ENCODE measurements around the gene NUP62. TPM values are rescaled to one million over a fixed set of nuclear protein-coding genes. Genes with fewer than 3 reads are reported as not detected.
A peak's percentile ranks its signal among the peaks of the same experiment; 100 is the strongest.
"Not testable (repeated sequence)": the region's sequence is repeated elsewhere in the genome, so short reads cannot be mapped to it uniquely, and the experiment has no call there.

The NUP62 gene
- 100 to 1,000 TPM; 128 to 192 TPM for total RNA-seq

- Mint-ChIP-seq H3K27me3 (no peaks in the 10 kb centered on the region), H3K27ac (peak within 1 kb of the TSS; percentile 93), H3K4me3 (peak within 1 kb of the TSS; percentile 98), H3K36me3 (peaks cover 40% of the 10 kb centered on the region), H3K9me3 (ENCODE audit: low read depth) (no peaks in the 10 kb centered on the region), H3K4me1 (peaks cover 64% of the 10 kb centered on the region)
- peak; percentile 61 for ATAC-seq
- DNase-seq = peak; percentile 93
- CTCF ChIA-PET = interaction anchor here (1.0 to 2.5 kb wide), 5 partner anchors 9 to 253 kb away, joined by 4 to 9 read pairs (median 5); no protein-coding TSS in a partner anchor
Observed at GRCh38 chr19:49929121-49929610, at the start of gene NUP62, which contains the start of gene ATF5. TSS of gene NUP62 (minus strand) at chr19:49929504. CDS start at chr19:49909807, 19,697 bp downstream. TSS of gene ATF5 (plus strand) at chr19:49929205. CDS start at chr19:49930851, 1,646 bp downstream.

- Mint-ChIP-seq H3K4me3 (no peak overlapping the region), H3K27me3 (no peaks in the 10 kb centered on the region), H3K4me1 (no peaks in the 10 kb centered on the region), H3K27ac (no peak overlapping the region), H3K36me3 (peaks cover 2% of the 10 kb centered on the region), H3K9me3 (ENCODE audit: low read depth) (no peaks in the 10 kb centered on the region)
- no peak for DNase-seq
- CTCF ChIA-PET = interaction anchor here (1.4 to 2.7 kb wide), 2 partner anchors 14 to 41 kb away, joined by 3 to 11 read pairs; no protein-coding TSS in a partner anchor
- no peak for ATAC-seq
Observed at GRCh38 chr19:49978324-49978723, 49.0 kb upstream of the NUP62 start.

DNA sequence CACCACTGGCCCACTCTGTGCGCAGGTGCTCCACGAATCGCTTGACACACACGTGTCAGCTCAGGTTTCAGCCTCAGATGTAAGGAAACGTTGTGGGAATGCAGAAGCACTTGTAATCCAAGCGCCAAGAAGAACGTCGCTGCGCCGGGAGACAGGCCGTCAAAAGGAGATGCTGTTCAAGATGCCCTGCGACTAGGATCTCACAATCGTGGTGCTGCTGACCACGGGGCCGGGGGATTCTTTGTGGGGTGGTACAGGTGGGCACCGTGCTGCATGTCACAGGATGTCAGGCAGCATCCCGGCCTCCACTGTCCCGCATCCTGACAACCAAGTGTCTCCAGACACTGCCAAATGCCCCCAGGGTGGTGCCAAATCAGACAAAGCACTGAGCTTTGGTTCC, 48.6 kb upstream of the NUP62 start:
- ATAC-seq (no peak), DNase-seq (no peak)
- CTCF ChIA-PET = interaction anchor here (1.4 to 2.7 kb wide), 2 partner anchors 15 to 40 kb away, joined by 3 to 11 read pairs; no protein-coding TSS in a partner anchor
- Mint-ChIP-seq H3K27me3 (no peaks in the 10 kb centered on the region), H3K4me3 (no peak overlapping the region), H3K9me3 (ENCODE audit: low read depth) (no peaks in the 10 kb centered on the region), H3K4me1 (no peaks in the 10 kb centered on the region), H3K27ac (no peak overlapping the region), H3K36me3 (peaks cover 2% of the 10 kb centered on the region)

DNA sequence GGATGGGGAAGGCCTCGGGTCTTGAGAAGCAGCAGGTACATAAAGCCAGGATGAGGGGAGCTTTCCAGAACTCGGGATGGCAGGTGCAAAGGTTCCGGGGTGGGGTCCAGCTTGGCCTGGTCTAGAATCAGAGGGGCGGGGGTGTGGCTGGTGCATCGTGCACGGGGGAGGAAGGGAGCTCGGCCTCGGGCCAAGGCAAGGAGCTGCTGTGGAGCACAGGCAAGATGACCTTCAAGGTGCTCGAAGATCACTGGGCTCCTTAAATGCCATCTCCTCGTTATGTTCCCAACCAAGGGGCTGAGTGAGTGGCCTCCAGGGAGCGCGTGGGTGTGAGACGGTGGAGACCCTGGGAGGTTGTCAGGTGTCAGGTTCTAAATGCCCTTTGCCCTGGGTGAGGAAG, 47.8 kb upstream of the NUP62 start:
- ATAC-seq (no peak), DNase-seq (no peak)
- no peaks in the 10 kb centered on the region for H3K27me3 Mint-ChIP-seq
- no peak overlapping the region for H3K4me3 Mint-ChIP-seq
- no peaks in the 10 kb centered on the region for H3K4me1 Mint-ChIP-seq
- peaks cover 2% of the 10 kb centered on the region for H3K36me3 Mint-ChIP-seq
- H3K27ac Mint-ChIP-seq = no peak overlapping the region
- H3K9me3 Mint-ChIP-seq (ENCODE audit: low read depth) = no peaks in the 10 kb centered on the region
- CTCF ChIA-PET = no interaction called here

DNA sequence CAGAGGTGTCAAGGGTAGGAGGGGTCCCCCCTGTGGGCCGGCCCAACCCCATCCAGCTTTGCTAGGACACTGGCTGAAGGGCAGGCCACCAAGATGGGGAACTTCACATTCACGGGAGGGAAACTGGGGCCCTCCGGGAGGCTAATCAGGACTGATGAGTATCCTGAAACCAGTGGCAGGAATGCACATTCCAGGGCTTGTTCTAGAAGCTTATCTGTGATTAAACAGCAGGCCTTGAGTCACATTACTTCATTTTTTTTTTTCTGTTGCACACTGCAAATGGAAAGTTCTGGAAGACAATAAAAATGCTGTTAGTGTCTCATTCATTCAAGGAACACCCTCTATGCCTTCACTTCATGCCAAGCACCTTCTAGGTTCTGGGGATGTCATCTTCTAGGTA, 47.2 kb upstream of the NUP62 start:
- DNase-seq (no peak), ATAC-seq (no peak)
- Mint-ChIP-seq H3K9me3 (ENCODE audit: low read depth) (no peaks in the 10 kb centered on the region), H3K4me1 (no peaks in the 10 kb centered on the region), H3K36me3 (peaks cover 2% of the 10 kb centered on the region), H3K4me3 (no peak overlapping the region), H3K27me3 (no peaks in the 10 kb centered on the region), H3K27ac (no peak overlapping the region)
- CTCF ChIA-PET = no interaction called here

DNA sequence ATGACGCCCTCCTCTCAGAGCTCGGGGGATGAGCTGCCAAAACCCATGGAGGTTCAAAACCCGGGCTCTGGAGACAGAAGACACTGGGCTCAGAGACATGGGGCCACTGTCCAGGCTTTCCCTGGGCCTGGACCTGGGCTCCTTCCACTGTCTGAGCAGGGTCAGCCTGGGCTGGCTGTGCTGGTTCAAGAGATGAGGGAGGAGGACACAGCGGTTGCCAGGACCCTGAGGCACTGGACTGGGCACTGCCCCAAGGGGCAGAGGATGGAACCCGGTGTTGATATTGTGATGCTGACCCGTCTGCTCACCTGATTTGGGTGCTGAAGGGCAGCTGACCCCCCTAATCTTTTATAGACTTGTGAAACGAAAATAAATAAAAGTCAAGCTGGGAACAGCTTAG, 45.7 kb upstream of the NUP62 start:
- no peak overlapping the region for H3K27ac Mint-ChIP-seq
- DNase-seq (no peak), ATAC-seq (no peak)
- H3K4me1 Mint-ChIP-seq = no peaks in the 10 kb centered on the region
- no peaks in the 10 kb centered on the region for H3K27me3 Mint-ChIP-seq
- H3K36me3 Mint-ChIP-seq = peaks cover 2% of the 10 kb centered on the region
- CTCF ChIA-PET = interaction anchor here (1.3 kb wide), 1 partner anchor 37 kb away, joined by 3 read pairs; no protein-coding TSS in a partner anchor
- H3K9me3 Mint-ChIP-seq (ENCODE audit: low read depth) = no peaks in the 10 kb centered on the region
- no peak overlapping the region for H3K4me3 Mint-ChIP-seq

GRCh38 chr19:49973987-49974386, 44.7 kb upstream of the NUP62 start:
- ATAC-seq (no peak), DNase-seq (no peak)
- H3K36me3 Mint-ChIP-seq = peaks cover 2% of the 10 kb centered on the region
- H3K4me3 Mint-ChIP-seq = no peak overlapping the region
- CTCF ChIA-PET = no interaction called here
- no peaks in the 10 kb centered on the region for H3K27me3 Mint-ChIP-seq
- H3K9me3 Mint-ChIP-seq (ENCODE audit: low read depth) = no peaks in the 10 kb centered on the region
- H3K4me1 Mint-ChIP-seq = no peaks in the 10 kb centered on the region
- no peak overlapping the region for H3K27ac Mint-ChIP-seq

- ATAC-seq (no peak), DNase-seq (no peak)
- Mint-ChIP-seq H3K27ac (no peak overlapping the region), H3K4me1 (no peaks in the 10 kb centered on the region), H3K27me3 (no peaks in the 10 kb centered on the region), H3K9me3 (ENCODE audit: low read depth) (no peaks in the 10 kb centered on the region), H3K36me3 (peaks cover 2% of the 10 kb centered on the region), H3K4me3 (no peak overlapping the region)
- CTCF ChIA-PET = no interaction called here
Observed at GRCh38 chr19:49972841-49973240, 43.5 kb upstream of the NUP62 start.

GRCh38 chr19:49971991-49972411, 42.7 kb upstream of the NUP62 start:
- Mint-ChIP-seq H3K9me3 (ENCODE audit: low read depth) (no peaks in the 10 kb centered on the region), H3K4me1 (no peaks in the 10 kb centered on the region), H3K4me3 (no peak overlapping the region), H3K27me3 (no peaks in the 10 kb centered on the region), H3K36me3 (peaks cover 2% of the 10 kb centered on the region), H3K27ac (no peak overlapping the region)
- ATAC-seq = no peak
- CTCF ChIA-PET = no interaction called here
- no peak for DNase-seq

- H3K36me3 Mint-ChIP-seq; H3K27ac Mint-ChIP-seq; ATAC-seq; H3K27me3 Mint-ChIP-seq; DNase-seq; CTCF ChIA-PET; H3K4me1 Mint-ChIP-seq; H3K9me3 Mint-ChIP-seq (ENCODE audit: low read depth); H3K4me3 Mint-ChIP-seq: not testable (repeated sequence)
Observed at GRCh38 chr19:49969355-49969754, 40.1 kb upstream of the NUP62 start.

DNA sequence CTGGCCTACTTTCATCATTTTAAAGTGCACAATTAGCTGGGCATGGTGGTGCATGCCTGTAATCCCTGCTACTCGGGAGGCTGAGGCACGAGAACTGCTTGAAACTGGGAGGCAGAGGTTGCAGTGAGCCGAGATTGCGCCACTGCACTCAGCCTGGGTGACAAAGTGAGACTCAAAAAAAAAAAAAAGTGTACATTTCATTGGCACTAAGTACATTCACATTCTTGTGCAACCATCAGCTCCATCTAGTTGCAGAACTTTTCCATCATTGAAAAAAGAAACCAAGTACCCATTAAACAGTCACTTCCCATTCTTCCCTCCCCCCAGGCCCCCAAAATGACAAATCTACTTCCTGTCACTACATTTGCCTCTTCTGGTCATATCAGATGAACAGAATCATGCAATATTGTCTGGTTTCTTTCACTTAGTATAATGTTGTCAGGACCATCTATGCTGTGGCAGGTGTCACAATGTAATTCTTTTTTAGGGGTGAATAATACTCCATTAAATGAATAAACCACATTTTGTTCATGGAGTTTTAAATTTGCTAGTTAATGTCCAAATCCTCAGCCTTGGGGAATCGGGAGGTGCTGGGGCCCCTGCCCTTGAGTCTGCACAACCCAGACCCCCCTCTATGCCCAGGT, 39.1 kb upstream of the NUP62 start:
- CTCF ChIA-PET = no interaction called here
- Mint-ChIP-seq H3K27me3 (no peaks in the 10 kb centered on the region), H3K4me3 (no peak overlapping the region), H3K36me3 (no peaks in the 10 kb centered on the region), H3K4me1 (peaks cover 4% of the 10 kb centered on the region), H3K9me3 (ENCODE audit: low read depth) (no peaks in the 10 kb centered on the region), H3K27ac (no peak overlapping the region)
- ATAC-seq = no peak
- no peak for DNase-seq

DNA sequence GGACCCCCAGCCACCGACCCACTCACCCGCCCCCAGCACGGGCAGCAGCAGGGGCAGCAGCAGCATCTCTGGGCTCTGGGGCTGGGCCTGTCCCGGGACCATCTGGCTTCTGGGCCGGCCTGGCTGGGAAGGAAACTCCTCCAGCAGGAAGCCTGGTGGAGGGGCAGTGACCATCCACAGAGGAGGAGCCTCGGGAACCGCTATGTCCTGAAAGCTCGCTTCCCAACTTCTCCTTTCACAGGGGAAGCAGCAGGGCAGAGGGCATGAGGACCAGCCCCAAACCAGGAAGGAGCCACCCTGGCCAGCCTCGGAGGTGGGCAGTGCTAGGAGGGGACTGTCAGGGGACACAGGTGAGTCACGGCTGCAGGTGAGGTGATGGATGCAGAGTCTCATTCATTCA, 31.7 kb upstream of the NUP62 start, which contains the start of gene SIGLEC11:
Gene SIGLEC11, minus strand, starts transcription at position 193 of the 400 bp plus-strand sequence. Its CDS starts 91 bp downstream, at position 102.
- H3K9me3 Mint-ChIP-seq (ENCODE audit: low read depth); H3K27me3 Mint-ChIP-seq; DNase-seq; H3K27ac Mint-ChIP-seq; H3K36me3 Mint-ChIP-seq; CTCF ChIA-PET; ATAC-seq; H3K4me1 Mint-ChIP-seq; H3K4me3 Mint-ChIP-seq: not testable (repeated sequence)

GRCh38 chr19:49959892-49960291, 30.6 kb upstream of the NUP62 start:
- H3K36me3 Mint-ChIP-seq; H3K27ac Mint-ChIP-seq; H3K27me3 Mint-ChIP-seq; H3K4me1 Mint-ChIP-seq; CTCF ChIA-PET; ATAC-seq; H3K4me3 Mint-ChIP-seq; DNase-seq; H3K9me3 Mint-ChIP-seq (ENCODE audit: low read depth): not testable (repeated sequence)

- not testable (repeated sequence) for DNase-seq; H3K4me1 Mint-ChIP-seq; H3K4me3 Mint-ChIP-seq; H3K27ac Mint-ChIP-seq; ATAC-seq; H3K9me3 Mint-ChIP-seq (ENCODE audit: low read depth); H3K36me3 Mint-ChIP-seq
- peaks cover 15% of the 10 kb centered on the region for H3K27me3 Mint-ChIP-seq
- CTCF ChIA-PET = interaction anchor here (1.6 to 1.8 kb wide), 2 partner anchors 25 to 26 kb away, joined by 3 to 6 read pairs; no protein-coding TSS in a partner anchor
Observed at GRCh38 chr19:49958596-49958995, 29.3 kb upstream of the NUP62 start.
